AG04450 (cell line): ENCODE measurements around the gene CERT1. TPM values are rescaled to one million over a fixed set of nuclear protein-coding genes. Genes with fewer than 3 reads are reported as not detected.

Experiments used
- CTCF ChIA-PET: fragments of 300-600, 350-600 bp; formaldehyde crosslinking; extraction: SDS; loops from one replicate; lab custom pipeline; 2022; ENCODE audit warnings: antibody characterized with exemption, inconsistent platforms; lab: Charles Lee
- POLR2A ChIA-PET: fragments of 350-600 bp; formaldehyde crosslinking; extraction: SDS; loops from one replicate; lab custom pipeline; 2021; ENCODE audit warnings: antibody characterized with exemption, inconsistent platforms; lab: Yijun Ruan, JAX
- DNase-seq: peaks from one replicate; pipeline ENCODE4 v3.0.0-alpha.2; 2011; ENCODE audit warnings: low read depth, low spot score
- H3K27ac ChIP-seq: one replicate; pipeline ENCODE4 v1.5.1; 2012; ENCODE audit warnings: low read depth, low read length, control low read depth
- H3K27me3 ChIP-seq: one replicate; pipeline ENCODE4 v1.6.0; 2012; ENCODE audit warnings: low read length; ENCODE audit not compliant: control insufficient read depth, insufficient read depth
- H3K4me3 ChIP-seq: 2 replicates; pipeline ENCODE4 v1.5.1; 2011; ENCODE audit warnings: mild to moderate bottlenecking, low read depth, low read length, control low read depth
- H3K9me3 ChIP-seq: 2 replicates; pipeline ENCODE4 v1.5.1; 2012; ENCODE audit warnings: low read length; ENCODE audit not compliant: control insufficient read depth, insufficient read depth
- CTCF ChIP-seq: IDR thresholded peaks from 2 replicates; pipeline ENCODE4 v1.5.1; 2011; ENCODE audit warnings: low read depth, low read length, control low read depth, inconsistent platforms
- polyA plus RNA-seq: library from polyadenylated mRNA; depleted of rRNA; stranded (reverse); fragments of >200 nt; gene quantifications from 2 replicates; pipeline ENCODE4 v1.2.3, GENCODE V29; 2011

CERT1 gene
- polyA plus RNA-seq, 1 experiment: 17.1 TPM

GRCh38 chr5:75373862-75374261, 137.6 kb downstream of the CERT1 start:
- CTCF ChIA-PET: interaction anchor here (0.6 to 0.7 kb wide), 2 partner anchors 213 to 319 kb away, joined by 4 to 6 read pairs; no protein-coding TSS in a partner anchor
- POLR2A ChIA-PET: interaction anchor here (0.6 kb wide), 1 partner anchor 38 kb away, joined by 5 read pairs; no protein-coding TSS in a partner anchor
- no peaks in the 10 kb centered on the region for H3K27me3 ChIP-seq
- no peak overlapping the region for H3K27ac ChIP-seq
- H3K9me3 ChIP-seq: no peaks in the 10 kb centered on the region
- no peak for TF ChIP-seq CTCF
- no peak overlapping the region for H3K4me3 ChIP-seq
- no peak for DNase-seq

GRCh38 chr5:75368391-75368790, 143.0 kb downstream of the CERT1 start:
- CTCF ChIA-PET: no interaction called here
- Histone ChIP-seq H3K27ac (no peak overlapping the region), H3K4me3 (no peak overlapping the region), H3K27me3 (no peaks in the 10 kb centered on the region), H3K9me3 (no peaks in the 10 kb centered on the region)
- POLR2A ChIA-PET: no interaction called here
- TF ChIP-seq CTCF: no peak
- peak; percentile 16 for DNase-seq

GRCh38 chr5:75367401-75367800, 144.0 kb downstream of the CERT1 start:
- POLR2A ChIA-PET: no interaction called here

GRCh38 chr5:75366787-75367186, 144.6 kb downstream of the CERT1 start:
- Histone ChIP-seq H3K27me3 (no peaks in the 10 kb centered on the region), H3K9me3 (no peaks in the 10 kb centered on the region), H3K27ac (no peak overlapping the region), H3K4me3 (no peak overlapping the region)
- POLR2A ChIA-PET: no interaction called here
- CTCF ChIA-PET: no interaction called here
- DNase-seq: no peak
- no peak for TF ChIP-seq CTCF

More at GRCh38 chr5:75367401-75367800, 144.0 kb downstream of the CERT1 start:
- CTCF ChIA-PET: no interaction called here
- no peaks in the 10 kb centered on the region for H3K9me3 ChIP-seq
- no peaks in the 10 kb centered on the region for H3K27me3 ChIP-seq
- no peak overlapping the region for H3K27ac ChIP-seq
- H3K4me3 ChIP-seq: no peak overlapping the region
- DNase-seq: no peak
- no peak for TF ChIP-seq CTCF

- TF ChIP-seq CTCF: no peak
- Histone ChIP-seq H3K27ac (no peak overlapping the region), H3K4me3 (no peak overlapping the region), H3K9me3 (no peaks in the 10 kb centered on the region), H3K27me3 (no peaks in the 10 kb centered on the region)
- ChIA-PET POLR2A (no interaction called here), CTCF (no interaction called here)
- DNase-seq: no peak
Observed at GRCh38 chr5:75365740-75366139, 145.7 kb downstream of the CERT1 start.
